ENCODE data around the gene HSBP1.

Gene HSBP1

GRCh38 chr16:83852774-83853173, 45.0 kb downstream of the HSBP1 start:
- no peak overlapping the region for H2AFZ ChIP-seq (ENCODE audit: low read length, unreplicated experiment)
- H3K27me3 ChIP-seq (ENCODE audit: insufficient read depth, low read length) = peaks cover 35% of the 10 kb centered on the region; the same call in 1 of the 2 replicates
- no peaks in the 10 kb centered on the region for H3K4me1 ChIP-seq (ENCODE audit: control insufficient read depth, insufficient read depth, low read length, unreplicated experiment)
- no peak overlapping the region for H3K4me3 ChIP-seq (ENCODE audit: low read depth, low read length)
- no peaks in the 10 kb centered on the region for H3K36me3 ChIP-seq (ENCODE audit: insufficient read depth, low read length)
- H3K27ac ChIP-seq (ENCODE audit: low read depth, low read length) = no peak overlapping the region
- H3K79me2 ChIP-seq (ENCODE audit: control insufficient read depth, insufficient read depth, low read length, unreplicated experiment) = no peaks in the 10 kb centered on the region

DNA sequence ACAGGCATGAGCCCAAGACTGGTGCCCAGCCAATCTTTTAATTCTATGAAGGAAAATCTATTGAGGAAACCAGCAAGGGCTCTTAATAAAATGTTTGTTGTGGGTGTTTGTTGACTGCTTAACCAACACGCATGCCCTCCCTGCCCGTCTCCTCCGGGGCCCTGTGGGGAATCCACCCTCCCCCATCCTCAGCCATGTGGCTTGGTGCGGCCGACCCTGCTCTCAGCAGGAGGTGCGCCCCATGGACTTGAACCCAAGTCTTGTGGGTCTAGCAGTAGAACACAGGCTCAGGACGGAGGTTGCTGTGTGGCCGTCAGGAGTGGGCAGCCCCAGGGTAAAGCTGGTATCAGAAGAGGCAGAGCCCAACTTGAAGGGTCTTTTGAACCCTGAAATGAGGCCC, 46.1 kb downstream of the HSBP1 start:
- Histone ChIP-seq H3K27me3 (ENCODE audit: insufficient read depth, low read length) (peaks cover 39% of the 10 kb centered on the region; the same call in 1 of the 2 replicates), H3K79me2 (ENCODE audit: control insufficient read depth, insufficient read depth, low read length, unreplicated experiment) (no peaks in the 10 kb centered on the region), H3K4me1 (ENCODE audit: control insufficient read depth, insufficient read depth, low read length, unreplicated experiment) (no peaks in the 10 kb centered on the region), H3K27ac (ENCODE audit: low read depth, low read length) (no peak overlapping the region), H3K4me3 (ENCODE audit: low read depth, low read length) (no peak overlapping the region), H2AFZ (ENCODE audit: low read length, unreplicated experiment) (no peak overlapping the region), H3K36me3 (ENCODE audit: insufficient read depth, low read length) (no peaks in the 10 kb centered on the region)

DNA sequence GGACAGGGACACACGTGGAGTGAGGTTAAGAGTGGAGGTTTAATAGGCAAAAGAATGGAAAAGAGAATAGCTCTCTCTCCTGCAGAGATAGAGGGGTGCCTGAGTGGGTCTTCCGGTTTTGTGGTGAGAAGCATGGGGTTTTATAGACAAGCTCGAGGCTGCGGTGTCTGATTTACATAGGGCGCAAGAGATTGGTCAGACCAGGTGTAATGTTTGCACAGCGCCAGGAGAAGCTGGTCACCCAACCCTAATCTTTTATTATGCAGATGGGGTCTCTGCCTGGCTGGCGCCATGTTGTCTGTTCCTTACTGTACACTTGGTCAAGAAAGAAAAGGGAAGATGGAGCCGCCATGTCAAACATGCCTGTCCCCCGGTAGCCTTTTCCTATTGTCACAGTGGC, 46.6 kb downstream of the HSBP1 start:
- Histone ChIP-seq H3K4me1 (ENCODE audit: control insufficient read depth, insufficient read depth, low read length, unreplicated experiment) (no peaks in the 10 kb centered on the region), H3K27ac (ENCODE audit: low read depth, low read length) (no peak overlapping the region), H3K79me2 (ENCODE audit: control insufficient read depth, insufficient read depth, low read length, unreplicated experiment) (no peaks in the 10 kb centered on the region), H3K36me3 (ENCODE audit: insufficient read depth, low read length) (no peaks in the 10 kb centered on the region), H3K4me3 (ENCODE audit: low read depth, low read length) (no peak overlapping the region), H2AFZ (ENCODE audit: low read length, unreplicated experiment) (no peak overlapping the region), H3K27me3 (ENCODE audit: insufficient read depth, low read length) (peaks cover 38% of the 10 kb centered on the region; the same call in 1 of the 2 replicates)

DNA sequence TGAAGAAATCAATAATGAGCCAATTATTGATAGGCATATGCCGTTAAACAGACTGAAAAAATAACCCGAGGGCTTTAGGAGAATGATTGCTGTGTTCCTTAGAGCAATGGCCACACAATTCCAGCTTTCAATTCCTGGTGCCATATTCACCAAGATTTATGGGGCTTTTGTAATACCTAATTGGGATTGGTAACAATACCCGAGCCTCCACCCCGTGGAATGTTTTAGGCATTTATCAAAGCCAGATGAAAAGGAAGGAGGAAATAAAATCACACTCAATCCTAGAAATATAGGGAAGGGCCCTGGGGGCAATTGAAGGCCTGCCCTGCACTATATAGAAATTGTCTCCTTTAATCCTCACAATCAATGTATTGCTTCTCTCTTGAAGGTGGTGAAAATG, 49.0 kb downstream of the HSBP1 start:
- Histone ChIP-seq H3K27me3 (ENCODE audit: insufficient read depth, low read length) (peaks cover 53% of the 10 kb centered on the region; the same call in 1 of the 2 replicates), H3K79me2 (ENCODE audit: control insufficient read depth, insufficient read depth, low read length, unreplicated experiment) (no peaks in the 10 kb centered on the region), H3K4me3 (ENCODE audit: low read depth, low read length) (no peak overlapping the region), H2AFZ (ENCODE audit: low read length, unreplicated experiment) (no peak overlapping the region), H3K4me1 (ENCODE audit: control insufficient read depth, insufficient read depth, low read length, unreplicated experiment) (no peaks in the 10 kb centered on the region), H3K36me3 (ENCODE audit: insufficient read depth, low read length) (no peaks in the 10 kb centered on the region), H3K27ac (ENCODE audit: low read depth, low read length) (no peak overlapping the region)

GRCh38 chr16:83859265-83859664, 51.5 kb downstream of the HSBP1 start:
- H3K27ac ChIP-seq (ENCODE audit: low read depth, low read length) = no peak overlapping the region
- no peaks in the 10 kb centered on the region for H3K79me2 ChIP-seq (ENCODE audit: control insufficient read depth, insufficient read depth, low read length, unreplicated experiment)
- H3K4me1 ChIP-seq (ENCODE audit: control insufficient read depth, insufficient read depth, low read length, unreplicated experiment) = no peaks in the 10 kb centered on the region
- no peak overlapping the region for H3K4me3 ChIP-seq (ENCODE audit: low read depth, low read length)
- no peaks in the 10 kb centered on the region for H3K36me3 ChIP-seq (ENCODE audit: insufficient read depth, low read length)
- H2AFZ ChIP-seq (ENCODE audit: low read length, unreplicated experiment) = no peak overlapping the region
- peaks cover 50% of the 10 kb centered on the region; the same call in 1 of the 2 replicates for H3K27me3 ChIP-seq (ENCODE audit: insufficient read depth, low read length)

DNA sequence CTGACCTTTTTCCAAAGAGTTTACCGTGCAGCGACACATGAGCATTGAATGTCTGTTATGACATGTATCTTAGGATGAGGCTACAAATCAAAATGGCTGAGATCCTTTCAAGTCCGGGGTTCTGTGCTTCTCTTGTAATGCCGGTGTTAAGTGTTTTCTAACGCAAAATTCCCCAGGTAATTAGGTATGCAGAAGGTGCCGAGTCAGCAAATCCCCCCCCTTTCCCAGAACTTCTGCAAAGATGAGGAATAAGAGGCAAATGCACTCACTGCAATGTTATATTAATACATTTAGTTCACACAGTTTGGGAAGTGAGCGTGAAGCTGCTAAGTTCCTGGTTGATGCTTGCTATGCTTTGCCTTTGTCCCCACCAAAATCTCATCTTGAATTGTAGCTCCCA, 54.9 kb downstream of the HSBP1 start:
- H3K4me3 ChIP-seq (ENCODE audit: low read depth, low read length) = no peak overlapping the region
- H2AFZ ChIP-seq (ENCODE audit: low read length, unreplicated experiment) = no peak overlapping the region
- no peaks in the 10 kb centered on the region for H3K79me2 ChIP-seq (ENCODE audit: control insufficient read depth, insufficient read depth, low read length, unreplicated experiment)
- H3K27ac ChIP-seq (ENCODE audit: low read depth, low read length) = no peak overlapping the region
- no peaks in the 10 kb centered on the region for H3K36me3 ChIP-seq (ENCODE audit: insufficient read depth, low read length)
- H3K4me1 ChIP-seq (ENCODE audit: control insufficient read depth, insufficient read depth, low read length, unreplicated experiment) = no peaks in the 10 kb centered on the region
- peaks cover 47% of the 10 kb centered on the region; the same call in 1 of the 2 replicates for H3K27me3 ChIP-seq (ENCODE audit: insufficient read depth, low read length)

- Histone ChIP-seq H2AFZ (ENCODE audit: low read length, unreplicated experiment) (no peak overlapping the region), H3K4me3 (ENCODE audit: low read depth, low read length) (no peak overlapping the region), H3K4me1 (ENCODE audit: control insufficient read depth, insufficient read depth, low read length, unreplicated experiment) (no peaks in the 10 kb centered on the region), H3K36me3 (ENCODE audit: insufficient read depth, low read length) (no peaks in the 10 kb centered on the region), H3K79me2 (ENCODE audit: control insufficient read depth, insufficient read depth, low read length, unreplicated experiment) (no peaks in the 10 kb centered on the region), H3K27me3 (ENCODE audit: insufficient read depth, low read length) (peaks cover 40% of the 10 kb centered on the region; the same call in 1 of the 2 replicates), H3K27ac (ENCODE audit: low read depth, low read length) (no peak overlapping the region)
Measured at GRCh38 chr16:83863682-83864081, 55.9 kb downstream of the HSBP1 start.

Measured in ACC112 (cell line).